Activated naive CD8-positive, alpha-beta T cell treated with anti-CD3 and anti-CD28 coated beads, Interleukin-2, amount 10 ng/mL, durations not matched to agents 7 days and 5 days (primary cell): ENCODE data around the gene RIC8A. TPM values are rescaled to one million over a fixed set of nuclear protein-coding genes. Genes with fewer than 3 reads are reported as not detected.

Source experiments
- ATAC-seq: fragments of 150-1000 bp; cut with Tn5 transposase; one replicate; pipeline ENCODE4 v1.10.0; 2021; ENCODE audit warnings: low read depth, moderate library complexity
- POLR2A ChIA-PET: fragments of 350-600 bp; sonication (Branson Sonifier 250); formaldehyde crosslinking; loops from one replicate; lab custom pipeline; 2021; ENCODE audit warnings: antibody characterized with exemption; lab: Charles Lee
- DNase-seq: peaks from one replicate; pipeline ENCODE4 v3.0.0; 2021
- H3K27ac Mint-ChIP-seq: one replicate; pipeline ENCODE4 v1.8.0; 2022; ENCODE audit warnings: mild to moderate bottlenecking, mixed read lengths
- H3K27me3 Mint-ChIP-seq: one replicate; pipeline ENCODE4 v1.8.0; 2022; ENCODE audit warnings: mild to moderate bottlenecking, moderate library complexity, mixed read lengths
- H3K36me3 Mint-ChIP-seq: one replicate; pipeline ENCODE4 v1.8.0; 2021; ENCODE audit warnings: mild to moderate bottlenecking, mixed read lengths
- H3K4me1 Mint-ChIP-seq: one replicate; pipeline ENCODE4 v1.8.0; 2021; ENCODE audit warnings: mixed read lengths
- H3K4me3 Mint-ChIP-seq: one replicate; pipeline ENCODE4 v1.8.0; 2022; ENCODE audit warnings: mild to moderate bottlenecking, moderate library complexity, mixed read lengths
- H3K9me3 Mint-ChIP-seq: one replicate; pipeline ENCODE4 v1.8.0; 2021; ENCODE audit warnings: mixed read lengths
- total RNA-seq, 2 experiments: library from RNA; stranded (reverse); gene quantifications; one replicate each; pipeline ENCODE4 v1.2.3, GENCODE V29; 2021

Gene RIC8A
- total RNA-seq, 2 experiments from 2014 or later = 102 to 111 TPM

GRCh38 chr11:207863-208180, 314 bp downstream of the RIC8A start:
- Mint-ChIP-seq H3K9me3 (no peaks in the 10 kb centered on the region), H3K36me3 (peaks cover 9% of the 10 kb centered on the region), H3K4me3 (peak overlapping the region; percentile 89), H3K27me3 (no peaks in the 10 kb centered on the region), H3K27ac (peak overlapping the region; percentile 96), H3K4me1 (peaks cover 32% of the 10 kb centered on the region)
- DNase-seq = no peak
- ATAC-seq = peak; percentile 28
- POLR2A ChIA-PET = interaction anchor here (0.5 to 4.4 kb wide), 30 partner anchors 9 to 598 kb away, joined by 3 to 44 read pairs (median 8); partner anchors contain the start of genes IFITM2, NLRP6, PGGHG and PSMD13

- Mint-ChIP-seq H3K36me3 (peaks cover 10% of the 10 kb centered on the region), H3K4me1 (peaks cover 34% of the 10 kb centered on the region)
These were observed 841 bp downstream of the RIC8A start for GRCh38 chr11:208181-208916.

GRCh38 chr11:208917-209260, 1.4 kb downstream of the RIC8A start:
- Mint-ChIP-seq H3K4me1 (peaks cover 29% of the 10 kb centered on the region), H3K27me3 (no peaks in the 10 kb centered on the region), H3K36me3 (peaks cover 10% of the 10 kb centered on the region), H3K9me3 (no peaks in the 10 kb centered on the region), H3K4me3 (peak overlapping the region; percentile 89), H3K27ac (peak overlapping the region; percentile 96)
- POLR2A ChIA-PET = interaction anchor here (0.7 to 4.4 kb wide), 9 partner anchors 10 to 108 kb away, joined by 3 to 44 read pairs (median 5); partner anchors contain the start of genes PGGHG, PSMD13 and SIRT3
- DNase-seq (no peak), ATAC-seq (peak; percentile 3)

More at GRCh38 chr11:208181-208916, 841 bp downstream of the RIC8A start:
- POLR2A ChIA-PET = interaction anchor here (0.7 to 4.4 kb wide), 13 partner anchors 11 to 208 kb away, joined by 3 to 44 read pairs (median 6); partner anchors contain the start of genes NLRP6, PGGHG, PSMD13 and SIRT3
- Mint-ChIP-seq H3K27ac (peak overlapping the region; percentile 96), H3K9me3 (no peaks in the 10 kb centered on the region), H3K27me3 (no peaks in the 10 kb centered on the region), H3K4me3 (peak overlapping the region; percentile 89)
- DNase-seq (peak; percentile 91), ATAC-seq (peak; percentile 64)

DNA sequence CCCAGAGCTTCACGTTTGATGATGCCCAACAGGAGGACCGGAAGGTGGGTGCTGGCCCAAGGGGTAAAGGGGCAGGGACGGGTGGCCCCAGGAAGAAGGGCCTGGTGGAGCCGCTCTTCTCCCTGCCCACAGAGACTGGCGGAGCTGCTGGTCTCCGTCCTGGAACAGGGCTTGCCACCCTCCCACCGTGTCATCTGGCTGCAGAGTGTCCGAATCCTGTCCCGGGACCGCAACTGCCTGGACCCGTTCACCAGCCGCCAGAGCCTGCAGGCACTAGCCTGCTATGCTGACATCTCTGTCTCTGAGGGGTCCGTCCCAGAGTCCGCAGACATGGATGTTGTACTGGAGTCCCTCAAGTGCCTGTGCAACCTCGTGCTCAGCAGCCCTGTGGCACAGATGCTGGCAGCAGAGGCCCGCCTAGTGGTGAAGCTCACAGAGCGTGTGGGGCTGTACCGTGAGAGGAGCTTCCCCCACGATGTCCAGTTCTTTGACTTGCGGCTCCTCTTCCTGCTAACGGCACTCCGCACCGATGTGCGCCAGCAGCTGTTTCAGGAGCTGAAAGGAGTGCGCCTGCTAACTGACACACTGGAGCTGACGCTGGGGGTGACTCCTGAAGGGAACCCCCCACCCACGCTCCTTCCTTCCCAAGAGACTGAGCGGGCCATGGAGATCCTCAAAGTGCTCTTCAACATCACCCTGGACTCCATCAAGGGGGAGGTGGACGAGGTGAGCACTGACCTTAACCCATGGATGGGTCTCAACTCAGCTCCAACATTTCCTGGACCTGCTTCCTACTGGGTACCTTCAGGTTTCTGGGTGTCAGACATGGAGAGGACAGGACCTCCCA, 2.0 kb downstream of the RIC8A start:
- Mint-ChIP-seq H3K36me3 (peaks cover 10% of the 10 kb centered on the region), H3K9me3 (no peaks in the 10 kb centered on the region), H3K4me3 (peak overlapping the region; percentile 89), H3K4me1 (peaks cover 27% of the 10 kb centered on the region), H3K27ac (peak overlapping the region; percentile 96), H3K27me3 (no peaks in the 10 kb centered on the region)
- no peak for ATAC-seq
- POLR2A ChIA-PET = interaction anchor here (1.0 to 4.4 kb wide), 5 partner anchors 10 to 103 kb away, joined by 3 to 44 read pairs (median 6); partner anchors contain the start of genes PGGHG, PSMD13 and SIRT3
- DNase-seq = no peak

GRCh38 chr11:210122-210802, 2.8 kb downstream of the RIC8A start:
- POLR2A ChIA-PET = interaction anchor here (1.4 to 4.1 kb wide), 2 partner anchors 27 to 102 kb away, joined by 3 to 44 read pairs; partner anchors contain the start of genes PSMD13 and SIRT3
- Mint-ChIP-seq H3K4me1 (peaks cover 27% of the 10 kb centered on the region), H3K36me3 (peaks cover 13% of the 10 kb centered on the region), H3K4me3 (peak overlapping the region; percentile 89), H3K27ac (peak overlapping the region; percentile 30), H3K9me3 (no peaks in the 10 kb centered on the region), H3K27me3 (no peaks in the 10 kb centered on the region)
- ATAC-seq (no peak), DNase-seq (no peak)

DNA sequence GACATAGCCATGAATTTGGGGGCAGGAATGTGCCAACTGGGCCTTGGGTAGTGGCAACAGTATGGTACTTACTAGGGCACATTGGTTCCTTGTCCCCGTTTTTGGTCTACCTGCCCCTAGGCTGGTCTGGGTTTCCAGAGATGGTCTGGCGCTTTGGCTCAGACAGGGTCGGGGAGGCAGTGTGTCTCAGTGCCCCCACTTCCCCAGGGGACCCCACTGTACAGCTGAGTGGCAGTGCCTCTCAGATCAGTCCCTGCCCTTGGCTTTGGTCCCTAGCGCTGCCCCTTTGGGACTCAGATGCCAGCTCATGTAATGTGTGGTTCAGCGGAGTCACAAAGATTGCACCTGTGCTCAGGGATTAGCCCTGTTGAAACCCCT, 3.3 kb downstream of the RIC8A start:
- ATAC-seq (no peak), DNase-seq (no peak)
- H3K4me3 Mint-ChIP-seq = no peak overlapping the region
- H3K27ac Mint-ChIP-seq = no peak overlapping the region
- no peaks in the 10 kb centered on the region for H3K9me3 Mint-ChIP-seq
- POLR2A ChIA-PET = no interaction called here
- H3K27me3 Mint-ChIP-seq = no peaks in the 10 kb centered on the region
- H3K4me1 Mint-ChIP-seq = peaks cover 27% of the 10 kb centered on the region
- peaks cover 15% of the 10 kb centered on the region for H3K36me3 Mint-ChIP-seq

DNA sequence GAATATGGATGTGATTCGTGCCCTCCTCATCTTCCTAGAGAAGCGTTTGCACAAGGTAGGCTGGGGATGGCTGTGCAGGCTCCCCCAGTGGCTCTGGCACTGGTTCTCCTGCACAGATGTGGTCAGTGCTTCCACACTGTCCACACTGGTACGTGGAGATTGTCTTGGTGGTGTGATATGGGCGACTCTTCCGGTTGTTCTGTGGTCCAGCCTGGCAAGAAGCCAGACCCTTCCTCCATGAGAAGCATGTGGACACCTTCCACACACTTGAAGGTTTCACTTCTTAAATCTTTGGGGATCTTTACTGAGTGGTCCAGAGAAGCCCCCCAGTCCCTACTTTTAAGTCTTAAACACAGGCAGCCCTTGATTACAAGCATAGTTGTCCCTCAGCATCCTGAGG, 3.8 kb downstream of the RIC8A start:
- ATAC-seq (no peak), DNase-seq (no peak)
- POLR2A ChIA-PET = no interaction called here
- Mint-ChIP-seq H3K4me1 (peaks cover 21% of the 10 kb centered on the region), H3K36me3 (peaks cover 15% of the 10 kb centered on the region), H3K27ac (no peak overlapping the region), H3K9me3 (no peaks in the 10 kb centered on the region), H3K27me3 (no peaks in the 10 kb centered on the region), H3K4me3 (no peak overlapping the region)

GRCh38 chr11:211741-212140, 4.2 kb downstream of the RIC8A start:
- POLR2A ChIA-PET = no interaction called here
- no peak overlapping the region for H3K27ac Mint-ChIP-seq
- H3K27me3 Mint-ChIP-seq = no peaks in the 10 kb centered on the region
- no peaks in the 10 kb centered on the region for H3K9me3 Mint-ChIP-seq
- DNase-seq (no peak), ATAC-seq (no peak)
- H3K4me1 Mint-ChIP-seq = peaks cover 19% of the 10 kb centered on the region
- no peak overlapping the region for H3K4me3 Mint-ChIP-seq
- H3K36me3 Mint-ChIP-seq = peaks cover 13% of the 10 kb centered on the region

- ATAC-seq (no peak), DNase-seq (no peak)
- peak overlapping the region; percentile 18 for H3K27ac Mint-ChIP-seq
- POLR2A ChIA-PET = no interaction called here
- H3K4me3 Mint-ChIP-seq = no peak overlapping the region
- H3K36me3 Mint-ChIP-seq = peaks cover 12% of the 10 kb centered on the region
- no peaks in the 10 kb centered on the region for H3K9me3 Mint-ChIP-seq
- H3K4me1 Mint-ChIP-seq = peaks cover 19% of the 10 kb centered on the region
- H3K27me3 Mint-ChIP-seq = no peaks in the 10 kb centered on the region
These were observed 4.9 kb downstream of the RIC8A start for GRCh38 chr11:212150-213100.

- no peak for DNase-seq
- H3K4me1 Mint-ChIP-seq = peaks cover 19% of the 10 kb centered on the region
- POLR2A ChIA-PET = no interaction called here
- peaks cover 12% of the 10 kb centered on the region for H3K36me3 Mint-ChIP-seq
- ATAC-seq = no peak
- no peak overlapping the region for H3K4me3 Mint-ChIP-seq
- no peaks in the 10 kb centered on the region for H3K9me3 Mint-ChIP-seq
- H3K27ac Mint-ChIP-seq = no peak overlapping the region
- no peaks in the 10 kb centered on the region for H3K27me3 Mint-ChIP-seq
These were observed 5.6 kb downstream of the RIC8A start for GRCh38 chr11:213111-213510.

GRCh38 chr11:214083-214482, 6.6 kb downstream of the RIC8A start:
- no peak overlapping the region for H3K4me3 Mint-ChIP-seq
- H3K36me3 Mint-ChIP-seq = peaks cover 12% of the 10 kb centered on the region
- no peaks in the 10 kb centered on the region for H3K27me3 Mint-ChIP-seq
- H3K4me1 Mint-ChIP-seq = peaks cover 19% of the 10 kb centered on the region
- ATAC-seq = no peak
- H3K9me3 Mint-ChIP-seq = no peaks in the 10 kb centered on the region
- POLR2A ChIA-PET = no interaction called here
- DNase-seq = no peak
- no peak overlapping the region for H3K27ac Mint-ChIP-seq

DNA sequence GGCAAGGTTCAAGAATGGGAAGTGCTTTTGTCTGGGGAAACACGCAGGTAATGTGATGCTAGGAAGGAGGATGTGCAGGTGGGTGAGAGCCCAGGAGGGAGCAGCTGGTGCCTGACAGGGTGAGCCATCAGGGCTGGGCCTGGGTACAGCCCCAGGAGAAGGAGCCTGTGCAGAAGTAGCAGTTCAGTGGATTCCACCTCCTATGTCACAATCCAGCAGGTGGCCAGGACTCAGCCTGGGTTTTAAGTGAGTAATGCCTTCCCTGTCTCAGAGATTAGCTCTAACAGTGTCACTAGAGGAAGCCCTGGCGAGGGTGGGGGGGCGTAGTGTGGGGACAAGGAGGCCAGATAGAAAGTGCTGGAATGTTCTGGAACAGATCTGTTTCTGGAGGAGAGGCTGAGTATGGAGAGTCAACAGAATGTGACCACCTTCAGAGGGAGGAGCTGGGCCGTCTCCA, 8.1 kb downstream of the RIC8A start:
- Mint-ChIP-seq H3K27me3 (no peaks in the 10 kb centered on the region), H3K9me3 (no peaks in the 10 kb centered on the region), H3K4me3 (no peak overlapping the region), H3K4me1 (peaks cover 10% of the 10 kb centered on the region), H3K27ac (no peak overlapping the region), H3K36me3 (peaks cover 12% of the 10 kb centered on the region)
- DNase-seq = no peak
- ATAC-seq = no peak
- POLR2A ChIA-PET = interaction anchor here (1.0 to 3.0 kb wide), 3 partner anchors 9 to 13 kb away, joined by 4 to 12 read pairs (median 4); partner anchors contain the start of genes BET1L and RIC8A
